ENCODE data around the gene TOB1. TPM values are rescaled to one million over a fixed set of nuclear protein-coding genes. Genes with fewer than 3 reads are reported as not detected.
"Not testable (repeated sequence)": the region's sequence is repeated elsewhere in the genome, so short reads cannot be mapped to it uniquely, and the experiment has no call there.

Gene TOB1
- total RNA-seq, 4 donors from 2014 or later = 28.8 to 79.7 (median 37.0) TPM

- TF ChIP-seq CTCF (IDR thresholded peaks at IDR 0.05) = no peak
- DNase-seq (ENCODE audit: low spot score) = no peak
- no peak for ATAC-seq (ENCODE audit: low FRiP score)
These were observed 36.5 kb upstream of the TOB1 start for GRCh38 chr17:50902372-50903353.

- ATAC-seq (ENCODE audit: low FRiP score) (no peak), DNase-seq (ENCODE audit: low spot score) (no peak)
- no peak for TF ChIP-seq CTCF (IDR thresholded peaks at IDR 0.05)
These were observed 34.3 kb upstream of the TOB1 start for GRCh38 chr17:50900383-50900892.

GRCh38 chr17:50899559-50900319, 33.6 kb upstream of the TOB1 start:
- ATAC-seq (ENCODE audit: low FRiP score) = no peak
- TF ChIP-seq CTCF (IDR thresholded peaks at IDR 0.05) = no peak
- no peak for DNase-seq (ENCODE audit: low spot score)

- DNase-seq (ENCODE audit: low spot score) = no peak
- ATAC-seq (ENCODE audit: low FRiP score) = no peak
- TF ChIP-seq CTCF (IDR thresholded peaks at IDR 0.05) = no peak
These were observed 32.9 kb upstream of the TOB1 start for GRCh38 chr17:50899005-50899460.

GRCh38 chr17:50898369-50899004, 32.3 kb upstream of the TOB1 start:
- ATAC-seq (ENCODE audit: low FRiP score) = no peak

GRCh38 chr17:50894513-50894912, 28.4 kb upstream of the TOB1 start:
- not testable (repeated sequence) for ATAC-seq (ENCODE audit: low FRiP score); DNase-seq (ENCODE audit: low spot score)

More at GRCh38 chr17:50898369-50899004, 32.3 kb upstream of the TOB1 start:
- no peak for TF ChIP-seq CTCF (IDR thresholded peaks at IDR 0.05)
- DNase-seq (ENCODE audit: low spot score) = no peak
